Osteoblast (primary cell): ENCODE data around the gene INTS14. TPM values are rescaled to one million over a fixed set of nuclear protein-coding genes. Genes with fewer than 3 reads are reported as not detected.
A peak's percentile ranks its signal among the peaks of the same experiment; 100 is the strongest.

ENCODE experiments used
- DNase-seq: peaks from one replicate; pipeline ENCODE4 v3.0.0; 2011; ENCODE audit warnings: low spot score, mixed read lengths; ENCODE audit not compliant: insufficient read length; ENCODE audit errors: missing footprints
- H2AFZ ChIP-seq: 2 replicates; pipeline ENCODE4 v1.6.0; 2011; ENCODE audit warnings: mild to moderate bottlenecking, low read length
- H3K27ac ChIP-seq: 2 replicates; pipeline ENCODE4 v1.5.1; 2011; ENCODE audit warnings: mild to moderate bottlenecking, low read depth, low read length, moderate library complexity
- H3K27me3 ChIP-seq: 2 replicates; pipeline ENCODE4 v1.6.0; 2012; ENCODE audit warnings: mild to moderate bottlenecking, control low read depth, inconsistent platforms, low read length, moderate library complexity; ENCODE audit not compliant: insufficient read depth
- H3K36me3 ChIP-seq: 2 replicates; pipeline ENCODE4 v1.5.1; 2011; ENCODE audit warnings: mild to moderate bottlenecking, low read length, control low read depth, moderate library complexity; ENCODE audit not compliant: insufficient read depth
- H3K4me1 ChIP-seq: 2 replicates; pipeline ENCODE4 v1.5.1; 2011; ENCODE audit warnings: mild to moderate bottlenecking, low read length, control low read depth, moderate library complexity; ENCODE audit not compliant: insufficient read depth
- H3K4me2 ChIP-seq: 2 replicates; pipeline ENCODE4 v1.6.0; 2011; ENCODE audit warnings: mild to moderate bottlenecking, low read length; ENCODE audit not compliant: insufficient read depth
- H3K4me3 ChIP-seq: fragments of 200-600 bp; sonication (generic); 3 replicates; pipeline ENCODE4 v1.5.1; 2012; ENCODE audit warnings: mild to moderate bottlenecking, low read length, inconsistent platforms; ENCODE audit not compliant: insufficient read depth
- H3K79me2 ChIP-seq: 2 replicates; pipeline ENCODE4 v1.6.0; 2012; ENCODE audit warnings: mild to moderate bottlenecking, low read length, control low read depth, inconsistent platforms; ENCODE audit not compliant: insufficient read depth
- H3K9me3 ChIP-seq: 2 replicates; pipeline ENCODE4 v1.5.1; 2011; ENCODE audit warnings: low read depth, low read length, control low read depth
- H4K20me1 ChIP-seq: 2 replicates; pipeline ENCODE4 v1.6.0; 2012; ENCODE audit warnings: mild to moderate bottlenecking, low read length, control low read depth; ENCODE audit not compliant: insufficient read depth
- total RNA-seq: library from RNA; depleted of rRNA; stranded (reverse); fragments of >200 nt; gene quantifications from 2 replicates; pipeline ENCODE4 v1.2.3, GENCODE V29; 2012
- TF ChIP-seq, protein P1 (sequence below): IDR thresholded peaks from 2 replicates; pipeline ENCODE4 v1.5.1; 2011; ENCODE audit warnings: mild to moderate bottlenecking, low read depth, low read length, moderate library complexity; ENCODE audit errors: extremely low read depth

Gene INTS14
- total RNA-seq, 1 donor: 31.5 TPM

DNA sequence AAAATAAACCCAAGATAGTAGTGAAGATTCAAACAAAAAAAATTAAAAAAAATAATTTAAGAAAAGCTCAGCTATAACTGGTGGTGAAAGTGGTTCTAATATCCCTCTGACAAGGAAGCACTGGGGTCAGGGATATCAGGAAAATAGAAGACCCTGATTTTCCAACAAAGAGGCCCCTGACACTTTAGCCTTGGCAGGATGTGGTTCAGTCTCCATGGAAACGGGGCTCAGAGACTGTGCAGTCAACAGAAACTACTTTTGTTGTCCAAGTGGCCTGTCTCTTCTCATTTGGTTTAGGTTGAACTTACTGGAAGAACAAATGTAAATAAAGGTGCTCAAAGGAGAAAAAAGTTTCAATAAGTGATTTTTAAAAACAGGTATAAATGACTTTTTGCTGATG, 27.2 kb downstream of the INTS14 start:
- TF ChIP-seq, protein P1, sequence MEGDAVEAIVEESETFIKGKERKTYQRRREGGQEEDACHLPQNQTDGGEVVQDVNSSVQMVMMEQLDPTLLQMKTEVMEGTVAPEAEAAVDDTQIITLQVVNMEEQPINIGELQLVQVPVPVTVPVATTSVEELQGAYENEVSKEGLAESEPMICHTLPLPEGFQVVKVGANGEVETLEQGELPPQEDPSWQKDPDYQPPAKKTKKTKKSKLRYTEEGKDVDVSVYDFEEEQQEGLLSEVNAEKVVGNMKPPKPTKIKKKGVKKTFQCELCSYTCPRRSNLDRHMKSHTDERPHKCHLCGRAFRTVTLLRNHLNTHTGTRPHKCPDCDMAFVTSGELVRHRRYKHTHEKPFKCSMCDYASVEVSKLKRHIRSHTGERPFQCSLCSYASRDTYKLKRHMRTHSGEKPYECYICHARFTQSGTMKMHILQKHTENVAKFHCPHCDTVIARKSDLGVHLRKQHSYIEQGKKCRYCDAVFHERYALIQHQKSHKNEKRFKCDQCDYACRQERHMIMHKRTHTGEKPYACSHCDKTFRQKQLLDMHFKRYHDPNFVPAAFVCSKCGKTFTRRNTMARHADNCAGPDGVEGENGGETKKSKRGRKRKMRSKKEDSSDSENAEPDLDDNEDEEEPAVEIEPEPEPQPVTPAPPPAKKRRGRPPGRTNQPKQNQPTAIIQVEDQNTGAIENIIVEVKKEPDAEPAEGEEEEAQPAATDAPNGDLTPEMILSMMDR: no peak
- Histone ChIP-seq H3K4me2 (no peak overlapping the region), H3K36me3 (peaks cover 66% of the 10 kb centered on the region), H3K4me1 (peaks cover 9% of the 10 kb centered on the region), H3K27me3 (no peaks in the 10 kb centered on the region), H3K27ac (no peak overlapping the region), H2AFZ (no peak overlapping the region), H3K9me3 (no peaks in the 10 kb centered on the region), H4K20me1 (no peaks in the 10 kb centered on the region), H3K79me2 (no peaks in the 10 kb centered on the region), H3K4me3 (no peak overlapping the region)
- no peak for DNase-seq

DNA sequence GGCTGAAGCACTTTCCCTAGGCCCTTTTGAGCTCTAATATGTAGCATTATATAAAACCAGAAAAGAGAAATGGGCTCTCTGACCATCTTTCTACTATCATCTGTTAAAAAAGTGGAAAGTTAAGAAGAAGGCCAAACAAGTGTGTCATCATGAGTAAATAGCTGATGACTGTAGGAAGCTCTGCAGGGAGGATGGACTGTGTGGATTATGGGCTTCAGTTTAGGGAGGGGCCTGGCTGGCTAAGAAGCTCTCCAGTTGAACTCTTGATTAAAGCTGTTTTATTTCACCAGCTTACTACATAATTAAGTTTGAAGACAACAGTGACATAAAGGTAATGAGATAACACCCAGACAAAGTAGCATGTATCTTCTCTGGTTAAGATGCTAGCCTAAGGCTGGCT, 30.6 kb downstream of the INTS14 start:
- peaks cover 64% of the 10 kb centered on the region for H3K36me3 ChIP-seq
- no peaks in the 10 kb centered on the region for H3K9me3 ChIP-seq
- peak; percentile 92 for DNase-seq

DNA sequence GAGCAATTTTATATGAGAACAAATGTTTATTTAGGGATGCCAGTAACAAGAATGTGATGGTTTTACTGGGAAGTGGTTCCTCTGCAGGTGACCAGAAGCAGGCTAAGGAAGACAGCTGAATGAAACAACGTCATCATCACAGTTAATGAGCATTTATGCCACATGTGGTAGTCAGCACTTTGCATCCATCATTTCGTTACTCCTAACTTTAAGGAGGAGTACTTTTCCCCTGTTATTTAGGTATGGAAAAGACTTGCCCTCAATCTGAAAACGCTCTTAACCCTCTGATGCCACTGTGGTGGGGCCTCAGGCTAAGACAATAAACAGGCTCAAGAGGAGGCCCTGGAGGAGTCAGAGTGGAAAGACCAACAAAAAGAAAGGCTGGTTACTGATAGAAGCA, 31.2 kb downstream of the INTS14 start:
- H3K4me3 ChIP-seq: no peak overlapping the region
- no peaks in the 10 kb centered on the region for H3K79me2 ChIP-seq
- no peak for DNase-seq
- H3K4me2 ChIP-seq: no peak overlapping the region
- H3K27me3 ChIP-seq: no peaks in the 10 kb centered on the region
- H3K27ac ChIP-seq: peak overlapping the region; percentile 57
- no peak overlapping the region for H2AFZ ChIP-seq
- TF ChIP-seq, protein P1: no peak
- H3K9me3 ChIP-seq: no peaks in the 10 kb centered on the region
- H3K36me3 ChIP-seq: peaks cover 61% of the 10 kb centered on the region
- H3K4me1 ChIP-seq: peaks cover 26% of the 10 kb centered on the region
- no peaks in the 10 kb centered on the region for H4K20me1 ChIP-seq

More for the DNA sequence above, 30.6 kb downstream of the INTS14 start:
- Histone ChIP-seq H4K20me1 (no peaks in the 10 kb centered on the region), H3K79me2 (no peaks in the 10 kb centered on the region), H3K4me3 (no peak overlapping the region), H2AFZ (no peak overlapping the region), H3K4me1 (peaks cover 26% of the 10 kb centered on the region), H3K27me3 (no peaks in the 10 kb centered on the region), H3K27ac (peak overlapping the region; percentile 57), H3K4me2 (no peak overlapping the region)
- TF ChIP-seq, protein P1: no peak

DNA sequence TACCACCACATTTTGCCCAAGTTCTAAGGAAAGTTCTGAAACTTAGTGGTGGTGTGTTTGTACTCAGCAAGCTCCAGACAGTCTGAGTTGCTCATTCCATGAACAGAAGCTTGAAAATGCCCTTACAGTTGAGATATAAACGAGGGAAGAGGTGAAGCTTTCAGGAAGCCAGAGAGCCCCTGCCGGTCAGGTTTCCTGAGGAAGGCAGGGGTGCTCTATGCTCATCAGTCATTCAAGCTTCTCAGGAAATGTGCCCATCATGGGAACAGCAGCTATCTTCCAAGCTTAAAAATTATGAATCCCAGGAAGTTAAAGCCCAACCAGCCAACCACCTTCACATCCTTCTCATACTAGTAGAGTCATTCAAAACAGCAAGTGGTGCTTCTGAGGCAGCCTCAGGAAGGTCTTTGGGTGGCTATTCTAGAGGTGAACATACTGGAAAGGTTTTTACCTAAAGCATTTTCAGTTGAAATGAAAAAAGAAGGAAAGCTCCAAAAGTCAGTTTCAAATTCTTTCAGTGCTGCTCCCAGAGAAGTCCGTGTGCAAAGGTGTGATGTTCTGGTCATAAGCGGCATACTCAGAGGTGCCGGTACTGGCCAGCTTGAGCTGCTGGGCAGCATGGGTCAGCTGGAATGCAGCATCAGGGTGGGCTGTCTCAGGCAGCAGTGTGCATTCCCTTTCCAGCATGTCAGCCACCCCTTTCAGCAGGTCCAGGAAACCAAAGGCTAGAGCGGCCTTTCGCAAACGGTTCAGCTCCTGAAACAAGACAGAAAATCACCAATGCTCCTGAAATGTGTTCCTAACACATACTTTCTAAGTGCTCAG, 31.8 kb downstream of the INTS14 start:
- H3K4me2 ChIP-seq: no peak overlapping the region
- no peak overlapping the region for H3K4me3 ChIP-seq
- no peaks in the 10 kb centered on the region for H3K9me3 ChIP-seq
- no peak overlapping the region for H2AFZ ChIP-seq
- no peaks in the 10 kb centered on the region for H4K20me1 ChIP-seq
- H3K4me1 ChIP-seq: peaks cover 26% of the 10 kb centered on the region
- H3K27me3 ChIP-seq: no peaks in the 10 kb centered on the region
- no peaks in the 10 kb centered on the region for H3K79me2 ChIP-seq
- peak overlapping the region; percentile 57 for H3K27ac ChIP-seq
- H3K36me3 ChIP-seq: peaks cover 60% of the 10 kb centered on the region
- no peak for DNase-seq
- TF ChIP-seq, protein P1: no peak
